Hematopoietic multipotent progenitor cell treated with erythropoietin and hydrocortisone succinate and interleukin-3 and kit ligand, for 4 days (in vitro differentiated cells): Measurements from ENCODE around the gene DENND5A.

Source experiments
- DNase-seq: peaks from one replicate; pipeline ENCODE4 v3.0.0-alpha.2; 2015

The DENND5A gene

DNA sequence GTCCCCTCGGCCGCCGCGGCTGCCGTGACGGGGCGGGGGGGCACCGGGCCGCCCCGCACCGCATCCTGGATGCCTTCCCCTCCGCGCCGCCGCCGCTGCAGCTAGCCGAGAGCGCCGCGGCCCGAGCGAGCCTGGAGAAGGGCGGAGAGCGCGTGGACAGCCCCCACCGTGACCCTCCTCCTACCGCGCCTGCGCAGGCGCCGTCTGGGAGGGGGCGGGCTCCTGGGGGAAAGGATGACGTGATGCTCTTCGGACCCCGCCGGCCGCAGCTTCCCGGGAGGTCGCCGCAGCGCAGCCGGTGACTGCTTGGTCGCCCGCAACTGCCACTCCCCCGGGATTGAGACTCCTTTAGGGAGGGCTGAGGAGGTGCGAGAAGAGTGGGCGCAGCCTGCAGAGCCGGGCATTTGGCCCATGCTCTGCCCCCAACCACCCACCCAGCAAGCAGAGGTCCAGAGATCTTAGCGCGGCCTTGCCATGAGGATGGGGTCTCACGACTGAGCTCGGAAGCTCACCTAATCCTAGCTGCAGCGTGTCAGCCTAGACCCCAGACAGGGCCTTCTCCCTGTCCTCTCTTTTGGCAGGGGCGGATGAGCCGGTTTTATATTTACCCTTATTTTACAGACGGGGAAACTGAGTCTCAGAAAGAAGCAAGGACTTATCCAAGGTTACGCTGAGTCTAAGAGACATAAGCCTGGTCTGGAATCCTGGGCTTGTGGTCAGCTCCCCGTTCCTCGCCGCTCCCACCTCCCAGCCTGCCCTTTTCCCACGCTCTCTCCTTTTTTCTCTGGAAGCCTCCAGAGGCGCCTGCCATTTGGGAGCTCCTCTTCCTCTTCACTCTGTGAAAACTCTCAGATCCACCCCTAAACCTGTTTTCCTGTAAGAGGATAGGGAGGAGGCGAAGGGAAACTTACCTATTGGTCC lies at the start of gene DENND5A:
TSS of gene DENND5A (minus strand) at position 140 of the 921 bp plus-strand sequence. CDS start 281 bp downstream, outside the sequence.
- DNase-seq, result peak; percentile 87

DNA sequence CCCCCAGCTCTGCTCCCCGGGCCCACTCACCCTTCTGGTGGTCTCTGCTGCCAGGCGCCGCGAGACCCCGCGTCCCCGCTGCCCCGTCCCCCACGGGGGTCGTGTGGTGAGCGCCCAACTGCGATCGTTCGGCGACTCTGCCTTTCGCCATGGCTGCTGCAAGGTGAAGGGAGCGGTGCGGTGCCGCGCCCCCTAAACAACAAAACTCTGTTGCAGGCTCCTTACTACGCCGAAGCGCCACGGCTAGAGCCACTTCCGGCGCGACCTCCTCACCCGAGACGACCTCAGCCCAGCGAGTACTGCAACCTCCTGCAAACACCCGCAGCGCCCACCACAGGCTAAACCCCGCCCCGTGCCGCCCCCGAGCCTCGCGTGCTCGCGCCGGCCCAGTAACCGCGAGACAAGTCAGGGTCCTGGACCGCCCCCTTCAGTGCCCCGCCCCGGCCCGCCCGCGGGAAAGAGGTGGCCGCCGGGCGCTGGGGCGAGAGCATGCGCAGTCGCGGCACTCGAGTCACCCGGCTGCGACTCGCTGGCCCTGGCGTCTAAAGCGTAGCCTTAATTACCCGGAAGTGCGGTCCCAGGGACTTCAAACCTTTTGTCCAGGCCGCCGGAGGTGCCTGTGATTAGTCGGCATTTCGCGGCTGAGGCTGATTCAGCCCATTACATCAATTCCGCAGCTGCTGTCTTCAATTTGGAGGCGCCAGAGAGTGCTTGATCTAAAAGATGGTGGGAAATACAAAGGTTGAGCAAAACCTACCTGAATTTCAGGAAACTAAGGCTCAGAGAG lies 49.3 kb upstream of the DENND5A start, which contains the start of gene TMEM41B:
TSS of gene TMEM41B (minus strand) at position 303 of the 787 bp plus-strand sequence. CDS start at position 151, 152 bp downstream.
- peak; percentile 99 for DNase-seq

DNA sequence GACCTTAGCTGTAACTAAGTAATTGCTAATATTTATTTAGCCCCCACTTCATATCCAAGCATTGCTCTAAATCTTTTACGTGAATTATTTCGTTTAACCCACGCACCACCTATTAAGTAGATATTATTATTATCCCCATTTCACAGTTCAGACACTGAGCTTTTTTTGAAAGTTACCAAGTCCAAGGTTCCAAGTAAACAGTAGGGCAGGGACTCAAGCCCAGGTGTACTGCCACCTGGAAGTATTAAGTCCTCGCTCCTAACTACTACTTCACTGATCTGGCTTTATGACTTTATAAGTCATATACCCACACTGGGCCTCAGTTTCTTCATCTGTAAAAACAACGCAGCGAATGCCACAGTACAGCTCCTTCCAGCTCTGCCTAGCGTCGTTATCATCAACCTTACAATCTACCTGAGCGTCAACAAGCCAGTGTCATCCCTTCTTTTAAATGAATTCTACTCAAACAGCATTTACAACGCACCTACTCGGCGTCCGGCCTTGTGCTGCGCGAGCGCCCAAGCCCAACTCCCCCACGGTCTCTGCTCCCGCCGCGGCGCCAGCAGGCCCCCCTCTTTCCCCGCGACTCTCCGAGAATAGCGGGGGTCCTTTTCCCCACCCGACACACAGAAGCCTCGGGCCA lies 48.6 kb upstream of the DENND5A start:
- peak; percentile 40 for DNase-seq

DNA sequence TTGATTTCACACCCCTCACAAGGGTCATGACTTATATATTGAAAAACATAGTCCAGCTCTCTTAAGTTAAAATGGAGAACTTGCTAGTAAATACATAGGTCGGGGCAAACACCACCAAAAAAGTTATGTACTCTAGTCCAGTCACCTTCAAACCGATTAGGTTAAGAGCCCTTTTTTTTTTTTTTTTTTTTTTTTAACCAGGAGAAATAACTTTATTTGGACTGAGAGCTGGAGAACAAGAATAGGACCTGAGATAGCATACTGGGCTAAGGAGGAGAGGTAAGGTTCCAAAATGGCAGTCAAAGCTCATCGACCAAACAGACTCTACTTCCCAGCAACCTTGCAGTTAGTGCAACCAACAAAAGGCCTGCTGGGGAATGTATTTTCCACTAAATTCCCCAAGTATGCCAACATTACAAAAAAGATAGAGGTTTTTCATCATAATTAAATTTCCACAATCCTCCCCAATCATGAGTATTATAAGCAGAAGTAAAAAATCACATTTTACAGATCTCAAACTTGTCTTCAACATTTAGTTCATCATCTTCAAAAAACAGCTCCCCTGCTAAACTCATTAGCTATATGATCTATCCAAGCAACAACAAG lies 45.4 kb upstream of the DENND5A start:
- DNase-seq, result no peak

DNA sequence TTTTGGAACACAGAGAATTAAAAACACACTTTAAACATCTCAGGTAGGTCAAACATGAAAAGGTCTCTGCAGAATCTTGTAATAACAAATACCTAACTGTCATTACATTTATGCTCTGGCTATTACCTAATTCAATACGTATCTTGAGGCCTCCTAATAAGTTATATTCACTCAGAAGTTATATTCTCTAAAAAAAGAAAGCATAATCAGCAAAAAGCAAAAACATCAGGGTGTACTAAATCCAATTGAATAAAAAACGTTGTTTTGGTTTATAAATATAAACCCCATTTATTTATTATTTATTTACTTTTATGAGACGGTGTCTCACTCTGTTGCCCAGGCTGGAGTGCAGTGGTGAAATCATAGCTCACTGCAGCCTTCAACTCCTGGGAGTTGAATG lies 39.0 kb upstream of the DENND5A start:
- DNase-seq, result no peak

DNA sequence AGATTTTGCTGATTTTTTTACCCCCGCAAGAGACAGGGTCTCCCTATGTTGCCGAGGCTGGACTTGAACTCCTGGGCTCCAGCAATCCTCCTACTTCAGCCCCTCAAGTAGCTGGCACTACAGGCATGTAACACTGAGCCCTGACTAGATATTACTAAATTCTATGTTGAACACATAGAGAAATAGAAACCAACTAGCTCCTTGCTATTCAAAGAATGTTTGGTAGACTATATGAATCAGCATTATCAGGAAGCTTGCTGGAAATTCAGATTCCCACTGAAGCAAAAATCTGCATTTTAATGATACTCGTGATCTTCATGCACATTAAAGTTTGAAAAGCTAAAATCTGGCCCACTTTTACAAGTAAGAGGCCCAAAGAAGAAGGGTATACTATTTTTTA lies 37.3 kb upstream of the DENND5A start:
- no peak for DNase-seq

DNA sequence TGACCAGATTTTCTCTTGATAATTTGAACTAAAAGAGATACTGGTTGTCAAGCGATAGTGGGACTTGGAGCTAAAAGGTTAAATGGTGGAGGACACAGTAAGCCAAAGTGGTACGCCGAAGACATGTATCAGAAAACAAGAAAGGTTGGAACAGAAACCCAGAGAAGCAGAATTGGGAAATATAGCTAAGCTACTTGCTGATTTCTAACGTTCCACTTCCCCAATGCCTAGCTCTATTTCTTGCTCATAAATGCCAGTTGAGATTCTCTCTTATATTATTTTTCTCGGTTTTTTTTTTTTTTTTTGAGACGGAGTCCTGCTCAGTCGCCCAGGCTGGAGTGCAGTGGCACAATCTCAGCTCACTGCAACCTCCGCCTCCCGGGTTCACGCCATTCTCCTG lies 36.6 kb upstream of the DENND5A start:
- DNase-seq, result no peak

DNA sequence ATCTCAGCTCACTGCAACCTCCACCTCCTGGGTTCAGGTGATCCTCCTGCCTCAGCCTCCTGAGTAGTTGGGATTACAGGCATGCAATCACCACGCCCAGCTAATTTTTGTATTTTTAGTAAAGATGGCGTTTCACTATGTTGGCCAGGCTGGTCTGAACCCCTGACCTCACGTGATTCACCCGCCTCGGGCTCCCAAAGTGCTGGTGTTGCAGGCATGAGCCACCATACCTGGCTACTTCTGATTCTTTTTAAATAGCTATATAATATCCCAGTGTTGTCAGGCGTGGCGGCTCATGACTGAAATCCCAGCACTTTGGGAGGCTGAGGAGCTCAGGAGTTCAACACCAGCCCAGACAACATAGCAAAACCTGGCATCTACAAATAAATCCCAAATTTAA lies 28.5 kb upstream of the DENND5A start:
- DNase-seq, result no peak

DNA sequence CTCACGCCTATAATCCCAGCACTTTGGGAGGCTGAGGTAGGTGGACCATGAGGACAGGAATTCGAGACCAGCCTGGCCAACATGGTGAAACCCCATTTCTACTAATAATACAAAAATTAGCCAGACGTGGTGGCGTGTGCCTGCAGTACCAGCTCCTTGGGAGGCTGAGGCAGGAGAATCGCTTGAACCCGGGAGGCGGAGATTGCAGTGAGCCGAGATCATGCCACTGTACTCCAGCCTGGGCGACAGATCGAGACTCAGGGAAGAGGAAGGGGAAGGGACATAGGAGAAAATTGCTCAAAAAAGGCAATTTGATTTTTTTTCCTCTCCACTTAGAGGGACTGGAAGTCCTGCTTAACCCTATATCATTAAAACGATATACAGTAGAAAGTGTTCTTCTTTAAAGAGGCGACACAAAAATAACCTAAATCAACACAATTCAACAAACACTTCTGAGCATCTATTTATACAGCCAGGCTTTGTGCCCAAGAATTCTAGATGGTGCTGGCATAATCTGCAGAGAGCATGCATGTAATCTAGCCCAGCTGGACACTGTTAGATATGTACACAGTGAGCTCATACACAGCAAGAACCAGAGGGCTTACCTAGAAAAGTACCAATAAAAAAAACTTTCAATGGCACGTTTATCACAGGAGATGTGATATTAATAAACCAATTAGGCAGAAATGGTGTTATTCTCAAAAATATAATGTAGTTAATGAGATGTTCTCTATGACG lies 20.9 kb upstream of the DENND5A start:
- no peak for DNase-seq

DNA sequence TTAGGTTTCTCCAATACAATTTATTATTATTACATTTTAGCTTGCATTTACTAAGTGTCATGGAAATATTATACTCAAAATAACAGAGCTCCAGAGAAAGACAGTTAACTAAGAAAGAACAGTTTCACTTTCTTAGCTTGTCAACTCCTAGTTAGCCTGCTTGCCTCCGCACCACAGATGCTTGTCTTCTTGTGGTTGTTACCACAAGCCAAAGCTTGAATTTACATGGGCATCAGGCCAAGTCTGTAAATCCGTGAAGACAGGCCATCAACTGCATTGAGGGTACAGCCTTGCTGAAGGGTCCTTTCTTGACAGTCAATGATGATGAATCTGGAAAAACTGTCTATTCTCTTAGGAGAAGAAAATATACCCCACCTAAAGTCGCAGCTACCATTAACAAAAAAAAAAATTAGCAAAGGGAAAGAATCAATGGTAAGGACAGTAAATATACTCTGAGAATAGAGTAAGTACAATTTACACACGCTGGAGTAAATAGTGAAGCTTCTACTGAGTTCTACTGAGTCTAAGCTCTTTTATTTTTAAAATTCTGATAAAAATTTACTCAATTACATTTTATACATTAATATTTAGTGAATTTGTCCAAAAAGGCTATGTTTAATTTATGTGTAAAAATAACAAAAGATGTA lies 15.6 kb upstream of the DENND5A start:
- DNase-seq, result peak; percentile 93

DNA sequence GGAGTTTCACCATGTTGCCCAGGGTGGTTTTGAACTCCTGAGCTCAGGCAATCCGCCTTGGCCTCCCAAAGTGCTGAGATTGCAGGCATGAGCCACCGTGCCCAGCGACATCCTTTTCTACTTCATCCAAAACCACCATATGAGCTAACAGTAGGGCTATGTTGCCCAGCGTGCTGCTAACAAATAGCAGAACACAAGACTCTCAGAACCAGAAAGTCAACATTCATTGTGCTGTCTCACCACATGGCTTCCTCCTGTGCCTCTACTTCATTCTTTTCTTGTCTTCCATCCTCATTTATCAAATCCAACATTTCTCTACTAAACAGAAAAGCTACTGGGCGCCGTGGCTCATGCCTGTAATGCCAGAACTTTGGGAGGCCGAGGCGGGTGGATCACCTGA lies 12.0 kb upstream of the DENND5A start:
- no peak for DNase-seq

DNA sequence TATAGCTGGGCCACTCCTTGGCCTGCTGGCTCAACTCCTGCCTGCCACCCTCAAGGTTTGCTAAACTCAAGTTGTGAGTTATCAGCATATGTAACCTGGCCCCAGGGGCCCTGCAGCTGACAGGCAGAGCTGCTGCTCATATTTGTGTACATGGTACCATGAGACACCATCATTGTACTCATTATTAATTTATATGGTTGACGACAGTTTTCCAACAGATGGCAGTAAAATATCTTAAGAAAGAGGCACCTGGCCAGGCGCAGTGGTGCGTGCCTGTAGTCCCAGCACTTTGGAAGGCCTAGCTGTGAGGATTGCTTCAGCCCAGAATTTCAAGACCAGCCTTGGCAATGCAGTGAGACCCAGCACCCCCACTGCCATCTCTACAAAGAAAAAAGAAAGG lies 11.4 kb upstream of the DENND5A start:
- peak; percentile 64 for DNase-seq

DNA sequence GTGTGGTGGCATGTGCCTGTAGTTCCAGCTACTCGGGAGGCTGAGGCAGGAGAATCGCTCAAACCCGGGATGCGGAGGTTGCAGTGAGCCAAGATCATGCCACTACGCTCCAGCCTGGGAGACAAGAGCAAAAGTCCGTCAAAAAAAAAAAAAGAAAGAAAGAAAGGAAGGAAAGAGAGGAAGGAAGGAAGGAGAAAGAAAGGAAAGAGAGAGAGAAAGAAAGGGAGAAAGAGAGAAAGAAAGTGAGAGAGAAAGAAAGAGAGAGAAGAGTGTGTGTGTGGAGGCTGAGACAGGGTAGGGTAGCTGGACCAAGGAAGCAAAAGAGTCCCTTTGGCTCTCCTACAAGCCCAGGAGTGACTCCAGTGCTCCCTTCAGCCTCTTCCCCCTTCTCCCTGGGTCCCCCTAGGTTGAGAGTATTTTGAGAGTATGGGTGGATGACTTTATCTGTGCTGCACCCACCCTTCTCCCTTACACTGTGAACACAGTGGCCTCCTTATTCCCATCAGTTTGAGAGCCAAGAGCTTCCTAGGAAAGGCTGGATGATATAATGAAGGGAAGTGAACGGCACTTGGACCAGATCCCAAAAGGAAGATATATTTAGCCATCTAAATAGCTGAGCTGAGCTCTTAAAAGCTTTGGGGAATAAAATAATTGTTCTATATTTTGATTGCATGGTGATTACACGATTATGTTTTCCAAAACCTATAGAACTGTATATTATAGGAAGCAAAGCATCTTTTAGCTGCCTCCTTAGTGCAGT lies 9.5 kb upstream of the DENND5A start:
- no peak for DNase-seq

DNA sequence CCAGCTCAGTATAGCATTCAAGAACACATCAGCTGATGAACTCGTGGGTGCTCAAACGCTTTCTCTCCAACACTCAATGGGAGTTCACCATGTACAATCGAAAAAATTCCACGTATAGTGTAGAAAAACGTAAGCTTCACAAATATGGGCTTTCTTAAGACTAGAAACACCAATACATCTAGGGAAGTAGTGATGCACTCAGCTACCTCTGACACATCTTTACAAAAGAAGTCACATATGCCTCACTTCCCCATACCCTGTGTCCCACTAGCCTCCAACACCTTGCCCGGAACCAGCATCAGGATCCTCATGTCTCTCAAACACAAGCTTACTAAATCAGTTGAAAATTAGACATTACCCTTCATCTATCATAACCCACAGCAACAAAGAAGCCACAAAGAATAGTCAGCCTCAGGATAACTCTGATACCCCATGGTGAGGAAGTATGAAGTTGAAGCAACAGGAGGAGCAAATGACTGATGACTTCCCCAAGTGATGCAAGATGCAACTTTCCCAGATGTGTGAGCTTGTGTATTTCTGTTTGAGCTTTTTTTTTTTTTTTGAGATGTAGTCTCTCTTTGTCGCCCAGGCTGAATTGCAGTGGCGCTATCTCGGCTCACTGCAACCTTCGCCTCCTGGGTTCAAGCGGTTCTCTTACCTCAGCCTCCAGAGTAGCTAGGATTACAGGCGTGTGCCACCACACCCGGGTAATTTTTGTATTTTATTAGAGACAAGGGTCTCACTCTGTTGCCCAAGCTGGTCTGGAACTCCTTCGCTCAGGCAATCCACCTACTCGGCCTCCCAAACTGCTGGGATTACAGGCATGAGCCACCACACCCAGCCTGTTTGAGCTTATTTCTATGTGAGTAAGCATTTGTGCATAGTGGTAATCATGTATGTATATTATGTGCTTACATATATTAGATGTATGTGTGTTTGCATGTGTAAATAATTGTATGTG lies 8.5 kb upstream of the DENND5A start:
- DNase-seq, result peak; percentile 79

DNA sequence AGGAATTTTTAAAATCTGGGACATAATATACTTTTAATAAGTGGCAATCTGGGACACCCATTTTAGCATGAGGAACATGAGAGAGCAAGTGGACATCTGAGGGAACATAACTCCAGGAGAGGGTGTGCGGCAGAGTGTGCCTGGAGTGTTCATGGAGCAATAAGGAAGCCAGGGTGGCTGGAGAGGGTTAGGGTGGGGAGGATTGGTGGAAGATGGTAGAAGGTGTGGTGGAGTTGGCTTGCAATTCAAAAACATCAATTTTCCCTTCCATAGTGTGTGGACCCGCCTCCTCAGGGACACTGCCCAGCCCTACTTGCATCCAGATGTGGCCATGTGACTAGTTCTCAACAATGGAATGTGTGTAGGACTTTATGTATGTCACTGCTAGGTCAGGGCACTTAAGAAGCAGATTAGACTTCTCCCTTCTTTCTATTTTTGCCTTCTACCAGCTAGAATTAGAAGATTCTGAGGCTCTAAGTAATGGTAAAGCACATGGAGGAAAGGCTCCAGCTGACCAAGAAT lies 4.4 kb upstream of the DENND5A start:
- DNase-seq, result no peak

DNA sequence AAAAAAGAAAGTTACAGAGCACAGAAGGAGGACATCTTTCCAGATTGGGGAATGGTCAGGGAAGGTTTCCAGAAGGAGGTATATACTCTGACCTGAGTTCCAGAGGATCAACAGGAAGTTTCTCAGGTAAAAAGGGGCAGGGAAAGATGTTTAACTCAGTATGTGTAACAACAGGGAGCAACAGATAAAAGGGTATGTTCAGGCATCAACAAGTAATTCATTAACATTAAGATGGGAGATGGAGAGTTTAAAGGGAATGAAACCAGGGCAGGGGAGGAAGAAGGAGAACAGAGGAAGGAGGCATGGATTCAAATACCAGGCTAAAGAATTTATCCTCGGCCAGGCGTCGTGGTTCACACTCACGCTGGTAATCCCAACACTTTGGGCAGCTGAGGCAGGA lies 2.5 kb upstream of the DENND5A start:
- DNase-seq, result no peak

DNA sequence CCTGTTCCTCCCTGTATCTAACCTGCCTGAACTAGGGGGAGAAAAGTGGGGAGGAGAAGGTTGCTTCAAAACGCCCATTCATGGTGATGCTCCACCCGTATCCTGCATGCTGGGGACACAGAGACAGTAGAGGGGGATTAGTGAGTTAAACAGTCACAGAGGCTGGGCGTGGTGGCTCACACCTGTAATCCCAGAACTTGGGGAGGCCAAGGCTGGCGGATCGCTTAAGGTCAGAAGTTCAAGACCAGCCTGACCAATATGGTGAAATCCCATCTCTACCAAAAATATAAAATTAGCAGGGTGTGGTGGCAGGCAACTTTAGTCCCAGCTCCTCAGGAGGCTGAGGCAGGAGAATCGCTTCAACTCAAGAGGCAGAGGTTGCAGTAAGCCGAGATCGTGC lies 1.8 kb upstream of the DENND5A start:
- DNase-seq, result no peak

DNA sequence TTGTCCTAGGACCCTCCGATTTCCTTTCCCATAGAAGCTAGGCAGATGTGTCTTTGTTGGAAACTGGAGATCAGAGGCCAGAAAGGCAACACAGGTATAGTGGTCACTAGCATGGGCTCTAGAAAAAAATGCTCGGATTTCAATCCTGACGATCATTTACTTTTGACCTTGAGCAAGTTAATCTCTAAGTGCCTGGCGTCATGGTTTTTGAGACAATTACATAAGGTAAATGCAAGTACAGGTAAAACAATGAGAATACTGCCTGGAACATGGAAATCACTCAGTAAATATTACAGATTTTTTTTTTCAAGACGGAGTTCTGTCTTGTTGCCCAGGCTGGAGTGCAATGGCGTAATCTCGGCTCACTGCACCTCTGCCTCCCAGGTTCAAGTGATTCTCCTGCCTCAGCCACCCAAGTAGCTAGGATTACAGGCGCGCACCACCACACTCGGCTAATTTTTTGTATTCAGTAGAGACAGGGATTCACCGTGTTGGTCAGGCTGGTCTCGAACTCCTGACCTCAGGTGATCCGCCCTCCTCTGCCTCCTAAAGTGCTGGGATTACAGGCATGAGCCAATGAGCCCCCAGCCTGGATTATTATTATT lies 1.1 kb upstream of the DENND5A start:
- DNase-seq, result no peak
